Measurements from ENCODE around the gene IQSEC2. TPM values are rescaled to one million over a fixed set of nuclear protein-coding genes. Genes with fewer than 3 reads are reported as not detected.

IQSEC2 gene
- polyA plus RNA-seq, 1 donor = 19.8 TPM

DNA sequence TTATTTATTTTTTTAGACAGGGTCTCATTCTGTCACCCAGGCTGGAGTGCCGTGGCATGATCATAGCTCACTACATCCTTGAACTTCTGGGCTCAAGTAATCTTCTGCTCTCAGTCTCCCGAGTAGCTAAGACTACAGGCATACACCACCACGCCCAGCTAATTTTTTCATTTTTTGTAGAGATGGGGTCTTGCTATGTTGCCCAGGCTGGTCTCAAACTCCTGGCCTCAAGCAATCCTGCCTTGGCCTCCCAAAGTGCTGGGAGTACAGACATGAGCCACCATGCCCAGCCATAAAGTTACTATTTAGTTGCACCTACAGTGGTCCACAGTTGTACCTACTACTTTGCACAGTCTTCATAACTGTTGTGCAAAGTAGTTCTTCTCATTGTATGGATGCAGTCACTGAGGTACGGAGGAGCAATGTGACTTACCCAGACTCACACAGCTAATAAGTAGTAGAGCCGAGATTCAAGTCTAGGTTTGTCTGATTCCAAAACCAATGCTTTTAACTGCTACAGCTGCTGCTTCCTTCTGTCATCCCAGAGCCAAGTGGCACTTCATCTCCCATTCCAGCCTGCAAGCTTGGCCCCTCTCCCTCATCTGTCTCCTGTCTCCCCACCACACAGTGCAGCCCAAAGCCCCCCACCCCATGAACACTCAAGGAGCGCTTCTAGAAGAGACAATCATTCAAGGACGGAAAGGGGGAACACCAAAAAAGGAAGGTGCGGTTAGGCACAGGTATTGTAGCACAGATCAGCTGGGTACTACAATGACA, 24.0 kb upstream of the IQSEC2 start:
- no peak for DNase-seq

- DNase-seq = no peak
These were observed 21.8 kb upstream of the IQSEC2 start for GRCh38 chrX:53303195-53303594.

- DNase-seq = no peak
These were observed 18.8 kb upstream of the IQSEC2 start for GRCh38 chrX:53300157-53300556.

DNA sequence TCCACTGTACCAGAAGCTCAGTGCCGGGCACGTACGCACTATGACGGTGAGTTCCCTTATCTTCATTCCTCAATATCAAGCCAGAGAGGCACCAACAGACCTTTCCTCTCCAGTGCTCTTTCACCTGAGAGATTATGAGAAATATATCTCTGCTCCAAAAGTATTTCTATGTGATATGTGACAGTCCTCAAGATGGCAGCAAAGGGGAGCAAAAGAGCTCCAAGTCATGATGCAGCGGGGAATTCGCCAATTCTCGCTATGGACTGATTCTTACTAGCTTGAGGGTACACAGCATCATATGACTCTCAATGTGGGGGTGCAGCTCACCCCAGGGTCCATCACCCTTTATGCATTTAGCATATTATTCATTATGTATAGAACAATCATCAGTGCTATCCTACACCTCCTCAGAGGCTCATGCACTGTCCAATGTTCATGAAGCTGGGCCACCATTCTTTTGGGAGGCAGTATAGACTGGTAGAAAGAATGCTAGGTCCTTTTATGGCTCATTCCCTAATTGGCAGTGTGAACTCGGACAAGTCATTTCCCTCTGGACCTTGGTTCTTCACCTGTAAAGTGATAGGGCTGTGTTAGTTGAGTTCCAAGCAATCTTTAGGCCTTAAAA, 12.8 kb upstream of the IQSEC2 start:
- no peak for DNase-seq

GRCh38 chrX:53291596-53291995, 10.2 kb upstream of the IQSEC2 start:
- no peak for DNase-seq

- no peak for DNase-seq
These were observed 9.2 kb upstream of the IQSEC2 start for GRCh38 chrX:53290441-53291041.

DNA sequence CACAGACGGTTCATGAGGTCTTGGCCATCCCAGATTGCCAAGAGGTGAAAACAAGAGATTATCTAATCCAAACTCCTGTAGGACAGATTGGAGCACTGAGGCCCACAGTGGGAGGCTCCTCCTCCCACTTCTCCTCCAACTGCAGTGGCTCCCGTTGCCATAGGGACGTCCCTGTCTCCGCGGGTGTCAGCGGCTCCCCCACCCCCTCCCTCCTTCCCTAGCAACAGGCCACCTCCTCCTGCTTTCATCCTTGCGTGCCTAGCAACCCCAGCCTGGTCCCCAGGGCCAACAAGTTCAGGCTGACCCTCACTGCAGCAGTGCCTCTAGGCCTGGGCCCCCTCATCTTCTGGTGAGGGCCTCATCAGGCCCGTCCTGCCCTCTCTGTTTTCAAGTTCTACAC, 6.8 kb upstream of the IQSEC2 start:
- DNase-seq = no peak

DNA sequence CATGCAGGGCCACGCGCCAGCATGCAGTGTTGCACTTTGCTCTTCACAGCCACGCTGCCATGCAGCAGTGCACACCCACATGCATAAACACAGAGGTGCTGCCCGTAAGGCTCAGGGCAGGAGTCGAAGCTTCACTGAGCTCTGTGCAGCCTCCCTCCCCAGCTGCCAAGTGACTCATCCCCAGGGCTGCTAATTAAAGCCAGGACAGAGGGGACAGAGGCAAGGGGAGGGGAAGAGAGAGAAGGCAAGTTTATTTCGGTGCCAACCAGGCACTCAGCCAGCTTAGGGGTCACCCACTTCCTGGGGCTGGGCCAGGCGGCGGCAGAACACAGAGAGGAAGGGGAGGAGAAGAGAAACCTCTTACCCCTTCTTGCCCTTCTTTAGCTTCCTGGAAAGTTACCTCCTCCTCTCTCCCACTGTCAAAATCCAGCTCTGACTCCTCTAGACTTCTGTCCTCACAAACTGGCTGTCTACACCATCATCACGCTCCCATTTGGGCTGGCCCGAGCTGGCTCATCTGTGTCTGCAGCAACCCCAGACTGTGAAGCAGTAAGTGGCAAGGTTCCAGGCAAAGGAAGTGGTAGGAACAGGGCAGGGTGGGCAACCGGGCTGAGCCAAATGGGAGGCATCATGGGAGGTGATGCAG, 6.2 kb upstream of the IQSEC2 start:
- DNase-seq = no peak

- DNase-seq = no peak
These were observed 4.8 kb upstream of the IQSEC2 start for GRCh38 chrX:53286171-53286570.

- no peak for DNase-seq
These were observed 4.2 kb upstream of the IQSEC2 start for GRCh38 chrX:53285591-53285990.

GRCh38 chrX:53284684-53285447, 3.5 kb upstream of the IQSEC2 start:
- no peak for DNase-seq

DNA sequence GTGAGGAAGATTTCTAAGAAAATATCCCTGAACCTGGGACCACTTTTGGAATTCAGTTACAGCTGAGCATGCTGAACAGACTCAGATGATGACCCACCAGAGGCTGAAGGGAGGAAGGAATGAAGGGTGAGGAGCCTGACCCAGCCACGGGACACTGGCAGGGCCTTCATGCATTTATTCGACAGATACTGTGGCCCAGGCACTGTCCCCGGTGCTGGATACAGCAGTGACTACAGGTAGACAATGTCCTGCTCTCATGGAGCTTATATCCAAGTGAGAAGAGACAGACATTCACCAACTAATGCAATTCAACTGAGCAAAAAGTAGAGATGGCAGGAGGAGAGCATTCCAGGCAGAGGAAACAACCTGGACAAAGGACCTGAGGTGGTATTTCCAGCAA, 2.2 kb upstream of the IQSEC2 start:
- no peak for DNase-seq

DNA sequence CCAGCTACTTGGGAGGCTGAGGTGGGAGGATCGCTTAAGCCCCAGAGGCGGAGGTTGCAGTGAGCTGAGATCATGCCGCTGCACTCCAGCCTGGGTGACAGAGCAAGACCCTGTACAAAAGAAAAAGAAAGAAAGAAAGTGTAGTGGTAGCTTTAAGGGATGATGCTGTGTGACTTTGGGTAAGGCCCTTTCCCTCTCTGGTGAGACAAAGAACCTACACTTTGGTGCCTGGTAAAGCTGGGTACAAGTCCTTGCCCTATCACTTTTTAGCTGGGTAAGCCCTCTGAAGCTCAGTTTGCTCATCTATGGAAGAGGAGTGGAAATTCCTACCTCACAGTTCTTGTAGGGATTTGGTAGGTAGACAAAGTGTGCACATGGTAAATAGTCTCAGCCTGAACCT, 1.7 kb upstream of the IQSEC2 start:
- DNase-seq = no peak

DNA sequence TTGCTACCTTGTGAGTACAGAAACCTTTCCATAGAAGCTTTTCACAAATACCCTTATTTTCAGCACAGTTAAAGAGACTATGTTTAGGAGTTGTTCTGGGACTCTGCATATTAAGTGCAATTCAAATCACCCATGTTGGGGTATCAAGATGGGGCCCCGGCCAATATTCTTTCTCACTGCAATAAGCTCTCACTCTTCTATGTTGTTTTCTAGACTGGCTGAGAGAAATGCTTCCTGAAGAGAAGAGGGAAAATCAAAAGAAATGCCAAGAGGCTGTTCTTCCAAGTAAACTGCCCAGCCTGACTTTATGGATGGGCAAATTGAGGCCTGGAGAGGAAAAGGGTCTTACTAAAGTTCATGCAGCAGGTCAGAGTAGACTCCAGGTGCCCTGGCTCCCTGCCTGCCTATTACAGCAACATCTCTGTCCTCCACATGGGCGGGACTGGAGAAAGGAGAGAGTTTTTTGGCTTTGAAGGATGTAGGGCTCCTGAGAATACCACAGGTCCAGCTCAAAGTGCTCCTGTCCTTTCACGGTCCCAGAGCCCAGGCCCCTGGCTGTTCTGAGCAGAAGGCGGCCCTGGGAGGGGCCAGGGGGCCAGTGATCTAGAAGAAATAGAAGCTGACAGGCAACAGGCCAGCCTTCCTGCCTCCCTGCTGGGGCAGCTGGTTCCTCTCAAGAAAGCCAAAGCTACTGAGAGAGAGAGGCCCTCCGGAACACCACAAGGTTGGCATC, 745 bp upstream of the IQSEC2 start:
- DNase-seq = no peak

DNA sequence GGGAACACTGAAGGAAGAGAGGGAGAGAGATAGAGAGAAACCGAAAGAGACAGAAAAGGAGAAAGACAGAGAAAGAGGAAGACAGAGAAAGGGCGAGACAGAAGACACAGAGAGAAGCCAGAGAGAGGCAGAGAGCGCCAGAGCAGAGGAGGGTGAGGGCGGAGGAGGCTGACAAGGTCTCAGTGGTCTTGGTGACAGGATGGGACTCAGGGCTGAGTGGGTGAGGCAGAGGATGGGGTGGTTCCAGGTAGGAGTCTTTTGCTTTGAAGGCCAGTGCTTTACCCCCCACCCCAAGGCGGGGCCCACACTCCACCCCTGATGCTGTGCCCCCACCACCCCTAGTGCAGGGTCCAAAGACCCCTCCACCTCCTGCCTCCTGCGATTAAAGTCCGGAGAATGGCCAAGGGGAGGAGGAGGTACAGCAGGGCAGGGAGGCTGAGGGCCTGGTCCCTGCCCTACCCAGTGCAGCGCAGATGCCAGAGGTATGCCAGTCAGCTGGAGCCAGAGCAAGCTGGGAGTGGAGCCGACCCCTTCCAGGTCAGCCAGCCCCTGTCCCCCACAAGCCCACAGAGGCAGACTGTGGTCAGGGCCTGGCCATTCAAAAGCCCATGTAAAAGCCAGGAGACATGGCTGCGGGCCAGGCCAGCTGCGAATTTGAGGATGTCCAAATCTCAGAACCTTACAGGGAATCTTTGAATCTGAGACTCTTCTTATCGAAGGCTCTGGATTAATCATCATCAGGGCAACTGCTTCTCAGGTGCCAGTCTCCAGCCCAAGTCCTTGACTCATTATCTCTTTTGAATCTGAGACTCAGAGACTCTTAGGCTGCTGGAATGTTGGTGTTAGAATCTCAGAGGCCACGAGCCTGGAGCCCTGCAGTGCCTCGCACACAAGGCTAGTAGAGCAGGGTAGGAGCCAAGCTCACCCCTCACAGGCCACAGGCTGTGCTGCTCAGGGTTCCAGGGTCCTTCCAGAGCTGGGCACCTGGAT, 758 bp downstream of the IQSEC2 start:
- DNase-seq = peak; percentile 59

DNA sequence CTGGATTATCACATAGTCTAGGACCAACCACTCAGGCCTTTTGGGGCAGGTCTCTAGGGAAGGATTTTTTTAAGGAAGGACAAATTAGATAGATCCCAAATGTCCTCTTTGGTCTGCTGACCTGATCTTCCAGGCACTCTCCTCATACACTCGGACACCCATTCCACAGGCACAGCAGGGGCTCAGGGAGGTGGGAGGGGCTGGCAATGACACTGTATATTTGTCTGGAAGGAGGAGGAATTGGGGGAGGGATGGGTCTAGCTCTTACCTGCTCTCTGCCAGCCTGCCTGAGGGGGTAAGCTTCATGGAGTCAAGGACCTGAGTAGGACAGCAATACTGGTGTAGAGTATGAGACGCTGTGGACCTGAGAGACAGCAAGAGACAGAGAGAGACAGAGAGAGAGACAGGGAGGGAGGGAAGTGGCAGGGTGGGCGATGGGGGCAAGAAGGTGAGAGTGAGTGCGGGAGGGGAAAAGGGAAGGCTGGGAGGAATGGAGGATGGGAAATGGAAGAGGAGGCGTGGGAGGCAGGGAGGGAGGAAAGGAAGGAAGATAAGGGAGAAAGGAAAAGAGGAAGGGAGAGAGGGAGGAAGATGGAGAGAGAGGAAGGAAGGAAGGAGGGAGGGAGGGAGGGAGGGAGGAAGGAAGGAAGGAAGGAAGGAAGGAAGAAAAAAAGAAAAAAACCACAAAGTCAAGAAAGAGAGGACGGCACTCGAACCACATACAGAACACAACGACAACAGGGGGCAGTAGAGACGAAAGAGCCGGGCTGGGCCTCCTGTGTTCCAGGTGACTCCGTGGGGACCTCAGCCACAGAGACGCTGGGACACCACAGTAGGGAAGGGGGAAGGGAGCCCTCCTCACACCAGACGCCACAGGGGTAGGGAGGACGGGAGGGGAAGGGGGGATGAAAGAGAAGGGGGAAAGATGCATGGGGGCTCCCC, 1.8 kb downstream of the IQSEC2 start:
- DNase-seq = no peak

DNA sequence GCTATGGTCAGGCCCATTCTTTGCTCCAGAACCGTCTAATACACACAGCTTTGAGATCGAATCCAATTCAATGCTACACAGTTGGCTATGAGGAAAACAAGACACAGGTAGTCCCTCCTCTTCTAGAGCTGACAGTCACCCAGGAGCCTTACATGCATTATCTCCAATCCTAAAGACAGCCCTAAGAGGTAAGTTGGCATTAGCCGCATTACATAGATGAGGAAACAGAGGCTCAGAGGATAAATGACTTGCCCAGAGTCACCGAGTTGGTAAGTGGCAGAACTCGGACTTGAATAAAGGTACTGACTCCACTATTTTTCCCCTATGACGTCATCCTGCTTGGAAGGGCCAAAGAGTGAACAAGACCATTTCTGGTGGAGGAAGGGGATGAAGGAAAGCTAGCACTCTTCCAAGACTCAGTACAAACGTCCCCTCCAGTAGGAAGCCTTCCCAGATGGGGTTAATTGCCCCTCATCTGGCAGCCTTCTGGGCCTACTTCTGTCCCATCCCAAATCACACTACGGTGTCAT, 8.5 kb downstream of the IQSEC2 start:
- no peak for DNase-seq

DNA sequence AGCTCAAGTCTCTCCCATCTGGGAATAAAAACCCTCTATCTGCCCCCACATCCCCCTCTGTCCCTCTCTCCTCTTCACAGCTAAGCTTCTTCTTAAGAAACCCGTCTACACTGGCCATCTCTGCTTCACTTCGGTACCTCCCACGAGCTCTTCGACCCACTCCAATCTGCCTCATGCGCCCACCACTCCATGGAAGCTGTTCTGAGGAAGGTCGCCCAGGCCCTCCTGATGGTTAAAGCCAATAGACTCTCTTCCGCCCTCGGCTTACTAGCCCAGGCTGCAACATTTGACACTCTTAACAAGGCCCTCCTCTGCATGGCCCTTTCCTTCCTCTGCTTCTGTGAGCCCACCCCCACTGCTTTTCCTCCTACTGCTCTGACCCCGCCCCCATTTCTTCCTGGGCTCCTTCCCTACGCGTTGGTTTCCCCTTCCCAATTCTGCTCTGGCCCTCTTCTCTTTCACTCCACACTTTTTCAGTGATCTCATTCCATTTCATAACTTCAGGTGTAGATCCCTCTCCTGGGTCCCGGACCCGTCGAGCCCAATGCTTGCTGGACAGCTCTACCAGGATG, 11.8 kb downstream of the IQSEC2 start:
- no peak for DNase-seq

GRCh38 chrX:53268173-53268572, 13.2 kb downstream of the IQSEC2 start:
- no peak for DNase-seq

All from hindlimb muscle (tissue), 1 donor.